ENCODE results near the gene GTF3C5. TPM values are rescaled to one million over a fixed set of nuclear protein-coding genes. Genes with fewer than 3 reads are reported as not detected.

GTF3C5 gene
- total RNA-seq, 1 donor from 2014 or later = 77.9 TPM

DNA sequence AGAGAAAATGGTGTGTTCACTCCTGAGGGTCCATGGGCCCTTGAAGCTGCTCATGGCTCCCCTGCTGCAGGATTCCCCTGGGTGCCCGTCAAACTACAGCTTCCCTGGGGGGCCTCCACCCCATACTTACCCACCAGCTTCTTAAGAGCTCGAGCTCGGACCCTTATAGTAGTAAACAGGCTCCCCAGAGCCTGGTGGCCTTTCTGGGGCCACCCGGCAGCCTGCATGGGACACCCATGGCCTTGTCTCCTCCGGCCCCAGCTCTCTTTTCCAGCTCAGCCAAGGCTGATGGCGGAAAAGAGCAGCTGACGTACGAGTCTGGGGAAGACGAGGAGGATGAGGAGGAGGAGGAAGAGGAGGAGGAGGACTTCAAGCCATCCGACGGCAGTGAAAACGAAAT, 26.8 kb downstream of the GTF3C5 start:
- Histone ChIP-seq H3K4me3 (no peak overlapping the region), H3K4me2 (no peak overlapping the region), H3K9ac (no peak overlapping the region), H3K36me3 (no peaks in the 10 kb centered on the region), H3K27ac (no peak overlapping the region), H3F3A (ENCODE audit: low read depth) (peaks cover 20% of the 10 kb centered on the region), H3K79me2 (ENCODE audit: low read depth) (no peaks in the 10 kb centered on the region), H3K9me3 (ENCODE audit: low read depth) (no peaks in the 10 kb centered on the region), H4K20me1 (ENCODE audit: low read depth) (no peaks in the 10 kb centered on the region), H2AFZ (replicated peaks) (no peak overlapping the region), H3K4me1 (peaks cover 20% of the 10 kb centered on the region), H3K27me3 (no peaks in the 10 kb centered on the region)
- Mint-ChIP-seq H3K4me3 (no peak overlapping the region), H3K27me3 (ENCODE audit: insufficient read depth, low read depth) (peaks cover 4% of the 10 kb centered on the region), H3K36me3 (peaks cover 19% of the 10 kb centered on the region), H3K27ac (no peak overlapping the region), H3K9me3 (no peaks in the 10 kb centered on the region), H3K4me1 (peaks cover 16% of the 10 kb centered on the region)
- no peak for TF ChIP-seq EZH2phosphoT487 (IDR thresholded peaks at IDR 0.05)
- TF ChIP-seq CTCF (IDR thresholded peaks at IDR 0.05) = no peak
- TF ChIP-seq EZH2 (IDR thresholded peaks at IDR 0.05) = no peak
- no peak for DNase-seq (ENCODE audit: low spot score)

- TF ChIP-seq EZH2 (IDR thresholded peaks at IDR 0.05) = no peak
- TF ChIP-seq CTCF (IDR thresholded peaks at IDR 0.05) = no peak
- TF ChIP-seq EZH2phosphoT487 (IDR thresholded peaks at IDR 0.05) = no peak
- Mint-ChIP-seq H3K4me3 (no peak overlapping the region), H3K27ac (no peak overlapping the region)
Measured at GRCh38 chr9:133058071-133058470, 27.3 kb downstream of the GTF3C5 start.

DNA sequence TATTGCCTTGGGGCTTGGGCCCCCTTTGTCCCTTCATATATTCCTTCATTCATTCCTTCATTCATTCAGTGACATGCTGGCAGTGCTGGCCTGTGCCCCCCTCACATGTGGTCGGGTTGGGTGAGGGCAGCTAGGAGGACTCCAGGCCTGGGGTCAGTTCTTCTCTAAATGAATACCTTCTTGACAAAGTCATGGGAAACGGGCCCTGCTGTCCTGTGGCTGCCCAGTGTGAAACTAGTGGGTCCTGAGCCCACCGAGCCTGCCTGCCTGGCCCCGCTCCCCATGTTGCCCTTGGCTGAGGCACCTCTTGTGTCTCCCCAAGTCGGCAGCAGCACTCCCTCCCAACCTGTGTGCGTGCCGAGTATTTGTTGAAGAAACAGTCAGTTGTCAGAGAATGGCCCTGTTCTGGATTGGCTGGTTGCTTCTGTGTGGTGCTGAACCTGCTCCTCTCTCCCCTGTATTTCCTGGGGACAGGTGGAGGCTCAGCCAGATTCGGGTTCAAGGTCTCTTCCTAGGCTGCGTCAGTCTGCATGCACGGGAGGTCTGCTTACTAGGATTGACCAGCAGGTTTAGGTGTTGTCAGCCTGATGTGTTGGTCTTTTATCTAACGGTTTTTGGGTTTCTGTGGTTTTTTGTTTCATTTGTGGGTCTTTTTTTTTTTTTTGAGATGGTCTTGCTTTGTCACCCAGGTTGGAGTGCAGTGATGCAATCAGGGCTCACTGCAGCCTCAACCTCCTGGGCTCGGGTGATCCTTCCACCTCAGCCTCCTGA, 27.9 kb downstream of the GTF3C5 start:
- Mint-ChIP-seq H3K4me3 (no peak overlapping the region), H3K9me3 (no peaks in the 10 kb centered on the region), H3K27me3 (ENCODE audit: insufficient read depth, low read depth) (peaks cover 4% of the 10 kb centered on the region), H3K27ac (no peak overlapping the region), H3K4me1 (peaks cover 16% of the 10 kb centered on the region), H3K36me3 (peaks cover 19% of the 10 kb centered on the region)
- H3K27ac ChIP-seq = peak overlapping the region; percentile 53
- no peak overlapping the region for H3K4me3 ChIP-seq
- TF ChIP-seq CTCF (IDR thresholded peaks at IDR 0.05) (no peak), EZH2phosphoT487 (IDR thresholded peaks at IDR 0.05) (no peak), EZH2 (IDR thresholded peaks at IDR 0.05) (no peak)
- no peak for DNase-seq (ENCODE audit: low spot score)
- H4K20me1 ChIP-seq (ENCODE audit: low read depth) = no peaks in the 10 kb centered on the region
- H3K36me3 ChIP-seq = no peaks in the 10 kb centered on the region
- H3K4me1 ChIP-seq = peaks cover 20% of the 10 kb centered on the region
- no peaks in the 10 kb centered on the region for H3K9me3 ChIP-seq (ENCODE audit: low read depth)
- H3K79me2 ChIP-seq (ENCODE audit: low read depth) = no peaks in the 10 kb centered on the region
- no peaks in the 10 kb centered on the region for H3K27me3 ChIP-seq
- no peak overlapping the region for H2AFZ ChIP-seq (replicated peaks)
- peaks cover 20% of the 10 kb centered on the region for H3F3A ChIP-seq (ENCODE audit: low read depth)
- no peak overlapping the region for H3K9ac ChIP-seq
- H3K4me2 ChIP-seq = no peak overlapping the region

More at GRCh38 chr9:133058071-133058470, 27.3 kb downstream of the GTF3C5 start:
- DNase-seq (ENCODE audit: low spot score) = no peak
- H3K4me1 ChIP-seq = peaks cover 20% of the 10 kb centered on the region
- no peaks in the 10 kb centered on the region for H3K36me3 ChIP-seq
- H2AFZ ChIP-seq (replicated peaks) = no peak overlapping the region
- Mint-ChIP-seq H3K4me1 (peaks cover 16% of the 10 kb centered on the region), H3K9me3 (no peaks in the 10 kb centered on the region), H3K36me3 (peaks cover 19% of the 10 kb centered on the region), H3K27me3 (ENCODE audit: insufficient read depth, low read depth) (peaks cover 4% of the 10 kb centered on the region)
- no peak overlapping the region for H3K27ac ChIP-seq
- no peak overlapping the region for H3K4me2 ChIP-seq
- H3F3A ChIP-seq (ENCODE audit: low read depth) = peaks cover 20% of the 10 kb centered on the region
- H3K27me3 ChIP-seq = no peaks in the 10 kb centered on the region
- H3K9ac ChIP-seq = no peak overlapping the region
- no peaks in the 10 kb centered on the region for H3K9me3 ChIP-seq (ENCODE audit: low read depth)
- H3K4me3 ChIP-seq = no peak overlapping the region
- no peaks in the 10 kb centered on the region for H3K79me2 ChIP-seq (ENCODE audit: low read depth)
- H4K20me1 ChIP-seq (ENCODE audit: low read depth) = no peaks in the 10 kb centered on the region
